HG03045 (cell line): ENCODE measurements around the gene PTCH2.

ENCODE experiments used
- ATAC-seq: cut with Tn5 transposase; IDR thresholded peaks from one replicate; pipeline ENCODE4 v1.9.1; 2021; ENCODE audit warnings: mild to moderate bottlenecking, moderate library complexity; ENCODE audit not compliant: unreplicated experiment

The PTCH2 gene

GRCh38 chr1:44842862-44843655 is at the start of gene PTCH2:
TSS of gene PTCH2 (minus strand) at chr1:44843253. CDS start at chr1:44842932, 321 bp downstream.
- no peak for ATAC-seq

DNA sequence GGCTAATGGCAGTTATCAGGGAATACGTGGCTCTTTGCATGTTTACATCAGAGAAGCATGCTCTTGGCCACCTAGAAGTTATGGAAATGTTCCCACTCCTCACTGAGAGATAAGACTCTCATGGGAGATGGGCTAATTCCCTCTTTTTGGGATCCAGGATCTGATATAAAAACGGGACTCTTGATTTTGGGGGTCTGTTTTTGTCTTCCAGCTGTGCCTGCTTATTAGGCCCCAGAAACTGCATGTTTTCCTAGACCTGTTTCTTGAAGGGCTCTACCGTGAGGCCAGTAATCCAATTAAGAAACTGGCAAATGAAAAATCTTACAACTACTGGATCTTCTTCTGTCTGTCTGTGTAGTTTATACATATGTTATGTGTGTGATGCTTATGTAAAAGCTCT is 47.0 kb upstream of the PTCH2 start:
- ATAC-seq = no peak

- no peak for ATAC-seq
Measured at GRCh38 chr1:44885406-44885805, 42.4 kb upstream of the PTCH2 start.

DNA sequence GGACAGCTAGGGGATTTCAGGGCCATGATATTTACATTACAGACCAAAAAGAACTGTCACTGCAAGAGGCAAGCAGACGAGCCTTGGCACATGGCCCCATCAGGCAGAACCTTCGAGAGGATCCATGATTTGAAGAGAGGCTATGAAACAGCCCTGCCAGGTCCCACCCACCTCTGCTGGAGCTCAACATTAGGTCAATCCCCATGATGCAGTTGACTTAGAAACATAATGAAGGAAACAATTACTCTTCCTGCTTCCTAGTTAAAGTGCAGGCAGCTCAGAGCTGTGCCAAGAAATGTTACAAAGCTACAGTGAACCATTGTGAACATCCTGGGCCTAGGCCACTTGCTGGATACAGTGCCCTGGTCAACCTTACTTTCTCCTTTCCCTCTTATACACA is 41.7 kb upstream of the PTCH2 start:
- no peak for ATAC-seq

GRCh38 chr1:44881011-44881632 is 38.1 kb upstream of the PTCH2 start:
- ATAC-seq = no peak

DNA sequence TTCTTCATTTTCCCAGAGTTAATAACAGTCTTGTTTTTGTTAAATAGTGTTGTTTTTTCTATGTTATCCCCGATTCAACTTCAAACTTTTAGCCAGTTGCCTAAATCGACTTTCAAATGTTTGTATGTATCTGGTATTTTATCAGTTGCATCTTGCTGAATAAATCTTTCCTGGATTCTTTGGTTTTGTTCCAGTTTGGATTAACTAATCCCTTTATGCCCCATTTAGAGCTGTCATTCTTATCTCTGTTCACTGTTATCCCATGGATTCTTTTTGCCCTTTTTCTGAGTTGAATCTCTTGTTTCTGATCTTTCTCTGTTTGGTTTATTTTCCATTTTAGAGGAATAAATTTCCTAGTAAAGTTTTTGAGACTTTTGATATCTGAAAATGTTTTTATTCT is 31.1 kb upstream of the PTCH2 start:
- no peak for ATAC-seq

DNA sequence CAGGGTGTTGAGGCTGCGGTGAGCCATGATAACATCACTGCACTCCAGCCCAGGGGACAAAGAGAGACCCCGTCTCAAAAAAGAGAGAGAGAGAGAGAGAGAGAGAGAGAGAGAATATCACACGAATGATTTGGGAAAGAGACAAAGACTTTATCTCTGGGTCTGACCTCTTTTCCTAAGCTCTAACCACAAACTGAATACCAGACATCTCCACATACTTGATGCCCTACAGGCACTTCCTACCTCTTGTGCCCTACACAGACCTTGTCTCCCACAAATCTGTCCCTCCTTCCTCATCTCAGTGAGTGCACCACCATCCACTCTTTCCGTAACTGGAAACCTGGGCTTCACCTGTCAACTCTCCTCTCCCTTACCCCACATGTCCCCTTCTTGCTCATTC is 27.0 kb upstream of the PTCH2 start:
- ATAC-seq = no peak

GRCh38 chr1:44867801-44868200 is 24.7 kb upstream of the PTCH2 start:
- no peak for ATAC-seq

DNA sequence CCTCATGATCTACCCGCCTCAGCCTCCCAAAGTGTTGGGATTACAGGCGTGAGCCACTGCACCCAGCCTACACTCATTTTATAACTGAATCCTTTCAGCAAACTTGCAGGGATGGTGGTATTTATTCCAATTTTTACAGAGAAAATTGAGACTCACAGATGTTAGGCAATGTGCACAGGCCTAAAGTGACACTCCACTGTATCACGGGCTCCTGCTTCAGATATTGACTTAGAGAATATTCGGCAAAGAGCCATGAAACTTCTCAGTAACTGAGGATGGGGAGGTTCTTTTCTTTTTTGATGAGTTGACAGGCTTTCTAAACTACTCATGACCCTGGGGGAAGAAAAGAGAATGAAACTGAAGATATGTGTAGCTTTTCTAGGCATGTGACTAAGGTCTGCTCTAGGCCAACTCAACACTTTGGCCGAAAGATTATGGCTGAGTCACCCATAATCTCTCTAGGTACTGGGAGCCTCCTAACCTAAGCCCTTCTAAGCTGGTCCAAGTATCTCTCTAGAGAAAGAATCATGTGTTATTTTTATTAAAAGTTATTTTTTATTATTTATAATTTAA is 19.9 kb upstream of the PTCH2 start:
- no peak for ATAC-seq

DNA sequence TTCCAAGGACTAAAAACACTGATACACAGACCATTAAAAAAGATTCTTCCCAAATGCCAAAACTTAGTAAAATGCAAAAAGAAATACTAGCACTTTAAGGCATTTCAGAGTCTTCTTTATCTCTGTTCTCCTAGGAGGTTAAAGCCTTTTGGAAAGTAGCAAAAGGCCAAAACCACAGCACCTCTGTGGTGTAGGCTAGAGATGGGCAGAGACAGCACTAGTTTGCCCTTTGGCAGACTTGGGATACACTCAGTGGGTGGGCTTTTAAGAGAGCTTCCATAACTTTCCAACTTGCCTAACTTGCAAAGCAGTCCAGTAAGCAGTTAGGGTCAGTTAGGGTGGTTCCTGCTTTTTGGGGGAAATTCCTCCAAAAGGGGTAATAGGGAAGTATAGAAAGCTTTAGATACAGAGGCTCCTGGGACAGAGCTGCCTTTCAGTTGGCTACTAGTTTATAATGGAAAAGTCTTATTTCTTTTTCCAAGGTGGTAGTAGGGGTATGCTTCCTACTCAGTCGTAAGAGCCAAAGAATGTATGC is 17.9 kb upstream of the PTCH2 start:
- ATAC-seq = no peak

DNA sequence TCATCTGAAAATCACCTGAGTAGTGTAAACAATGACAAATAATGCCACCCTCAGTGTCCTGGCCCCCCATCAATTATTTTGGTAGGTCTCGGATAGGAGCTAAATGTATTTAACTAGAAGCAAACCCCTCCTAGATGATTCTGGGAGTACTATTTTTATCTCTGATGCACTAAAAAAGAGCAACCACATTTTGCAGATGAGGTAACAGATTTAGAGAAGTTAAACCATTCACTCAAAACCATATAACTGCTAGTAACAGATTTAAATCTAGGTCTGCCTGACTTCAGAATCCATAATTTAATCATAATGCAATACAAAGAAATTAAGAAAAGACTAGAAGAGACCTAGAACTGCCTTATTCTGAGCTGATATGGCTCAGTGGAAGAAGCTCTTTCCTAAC is 17.3 kb upstream of the PTCH2 start:
- no peak for ATAC-seq

- no peak for ATAC-seq
Measured at GRCh38 chr1:44857446-44857845, 14.4 kb upstream of the PTCH2 start.

- ATAC-seq = no peak
Measured at GRCh38 chr1:44855742-44856141, 12.7 kb upstream of the PTCH2 start.

DNA sequence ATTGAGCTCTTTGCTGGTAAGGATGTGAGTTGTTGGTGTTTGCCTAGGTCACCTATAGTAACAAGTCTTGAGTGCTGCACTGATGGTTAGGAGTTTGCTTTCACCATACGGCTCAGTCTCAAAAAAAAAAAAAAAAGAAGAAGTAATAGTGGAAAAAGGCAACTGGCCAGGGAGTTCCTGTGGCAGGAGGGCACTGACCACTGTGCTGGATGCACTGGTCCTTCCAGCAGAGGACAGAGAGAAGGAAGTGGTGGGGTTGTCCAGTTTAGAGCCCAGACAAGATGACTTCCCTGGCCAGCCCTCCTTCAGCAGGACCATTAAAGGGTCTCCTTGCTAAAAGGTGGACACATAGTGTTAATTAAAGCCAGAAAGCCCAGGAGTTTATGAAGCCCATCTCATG is 11.9 kb upstream of the PTCH2 start:
- ATAC-seq = no peak

DNA sequence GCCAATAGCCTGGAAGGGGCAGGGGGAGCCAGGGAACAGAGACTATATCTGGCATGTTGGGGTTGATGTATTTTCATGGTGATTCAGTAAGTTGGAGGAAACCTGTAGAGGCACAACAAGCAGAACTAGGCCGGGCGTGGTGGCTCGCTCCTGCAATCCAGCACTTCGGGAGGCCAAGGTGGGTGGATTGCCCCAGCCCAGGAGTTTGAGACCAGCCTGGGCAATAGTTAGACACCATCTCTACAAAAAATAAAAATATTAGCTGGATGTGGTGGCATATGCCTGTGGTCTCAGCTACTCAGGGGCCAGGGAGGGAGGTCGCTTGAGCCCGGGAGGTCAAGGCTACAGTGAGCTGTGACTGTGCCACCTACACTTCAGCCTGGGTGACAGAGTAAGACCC is 10.1 kb upstream of the PTCH2 start:
- no peak for ATAC-seq

GRCh38 chr1:44851308-44851707 is 8.3 kb upstream of the PTCH2 start:
- no peak for ATAC-seq

DNA sequence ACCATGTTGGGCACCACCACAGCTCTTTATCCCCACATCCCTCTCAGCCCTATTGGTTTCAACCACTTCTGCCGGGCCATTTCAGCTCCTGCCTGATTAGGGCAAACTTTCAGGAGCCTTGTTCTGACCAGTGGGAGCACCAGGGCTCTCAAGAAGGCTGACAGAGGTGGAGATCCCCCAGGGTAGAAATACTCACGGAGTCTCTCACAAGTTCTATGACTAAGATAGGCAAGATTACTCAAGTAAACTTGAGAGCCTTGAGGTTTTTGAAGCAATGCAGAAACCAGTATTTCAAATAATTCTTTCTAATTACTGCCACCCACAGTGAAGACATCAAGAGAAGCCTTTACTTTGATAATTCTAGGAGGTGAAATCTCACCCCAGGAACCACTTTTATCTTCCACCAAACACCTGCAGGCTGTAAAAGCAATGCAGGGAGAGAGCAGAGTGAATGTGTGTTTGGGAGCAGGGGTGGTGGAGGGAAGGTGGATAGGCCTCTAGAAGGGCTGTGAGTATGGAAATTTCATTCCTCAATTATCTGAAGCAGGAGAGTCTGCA is 6.6 kb upstream of the PTCH2 start:
- no peak for ATAC-seq

- ATAC-seq = no peak
Measured at GRCh38 chr1:44848456-44849181, 5.6 kb upstream of the PTCH2 start.

- ATAC-seq = no peak
Measured at GRCh38 chr1:44847845-44848244, 4.8 kb upstream of the PTCH2 start.

- ATAC-seq = no peak
Measured at GRCh38 chr1:44846985-44847384, 3.9 kb upstream of the PTCH2 start.

- no peak for ATAC-seq
Measured at GRCh38 chr1:44842486-44842861, 579 bp downstream of the PTCH2 start.
